Amniotic stem cell (primary cell): Measurements from ENCODE around the gene TMTC1.

Experiments
- DNase-seq: peaks from one replicate; lab custom pipeline; 2025; lab: John Stamatoyannopoulos, UW

The TMTC1 gene

DNA sequence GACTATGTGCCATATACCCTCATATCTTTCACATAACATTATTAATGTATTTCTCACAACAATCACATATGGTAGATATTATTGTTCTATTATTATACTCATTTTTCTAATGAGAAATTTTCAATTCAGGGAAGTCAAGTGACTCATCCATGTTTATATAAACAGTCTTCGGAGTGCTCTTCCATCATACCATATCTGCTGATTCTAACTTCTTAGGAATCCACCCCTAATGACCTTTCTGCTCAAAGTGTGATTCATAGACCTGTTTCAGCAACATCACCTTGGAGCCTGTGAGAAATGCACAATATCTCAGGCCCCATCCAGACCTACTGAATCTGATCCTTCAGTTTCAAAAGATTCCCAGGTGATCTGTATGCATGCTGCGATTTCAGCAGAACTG is 246.4 kb downstream of the TMTC1 start:
- no peak for DNase-seq

DNA sequence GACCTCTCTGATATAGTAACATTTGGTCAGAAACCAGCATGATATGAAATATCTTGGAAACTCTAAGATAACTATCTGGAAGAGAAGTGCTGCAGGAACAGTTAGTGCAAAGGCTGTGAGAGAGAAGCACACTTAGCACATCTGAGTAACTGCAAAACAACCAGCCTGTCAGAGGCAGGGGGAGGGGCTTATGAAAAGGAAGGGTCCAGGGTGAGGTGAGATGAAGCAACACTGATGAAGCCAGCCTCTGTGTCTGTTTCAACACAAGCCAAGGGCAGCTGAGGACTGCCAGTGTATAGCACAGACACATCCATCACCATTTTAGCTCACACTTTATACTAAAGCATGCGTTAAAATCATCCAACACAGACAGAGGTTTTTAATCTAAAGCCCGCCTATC is 248.8 kb downstream of the TMTC1 start:
- DNase-seq, result no peak

DNA sequence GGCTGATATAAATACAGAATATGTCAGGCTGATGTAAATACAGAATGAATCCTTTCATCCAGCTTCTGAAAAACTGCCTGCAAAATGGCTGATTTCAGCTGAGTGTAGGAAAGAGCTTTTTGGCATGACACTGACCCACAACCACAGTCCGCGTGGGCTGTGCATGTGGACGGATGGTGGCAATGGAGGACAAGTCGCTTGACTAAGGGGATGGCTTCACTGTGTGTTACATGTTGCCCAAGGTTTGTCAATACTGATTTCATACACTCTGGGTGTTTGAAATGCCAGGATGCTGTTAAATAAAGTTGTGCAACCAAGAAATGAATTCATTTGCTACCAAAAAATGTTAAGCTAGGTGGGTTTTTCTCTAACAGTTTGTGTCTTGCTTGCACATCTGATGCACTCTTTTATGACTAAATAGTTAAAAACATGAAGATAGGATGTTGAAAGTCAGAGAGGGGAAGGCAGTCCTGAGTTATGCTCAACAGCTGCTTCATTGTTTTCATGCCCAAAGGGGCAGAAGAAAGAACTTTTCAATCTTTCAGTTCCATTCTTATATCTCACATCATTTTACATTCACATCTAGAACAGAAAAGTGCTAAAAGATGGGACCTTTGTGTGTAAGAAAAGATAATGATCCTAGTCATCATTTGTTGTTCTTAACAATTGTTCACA is 249.8 kb downstream of the TMTC1 start:
- no peak for DNase-seq

DNA sequence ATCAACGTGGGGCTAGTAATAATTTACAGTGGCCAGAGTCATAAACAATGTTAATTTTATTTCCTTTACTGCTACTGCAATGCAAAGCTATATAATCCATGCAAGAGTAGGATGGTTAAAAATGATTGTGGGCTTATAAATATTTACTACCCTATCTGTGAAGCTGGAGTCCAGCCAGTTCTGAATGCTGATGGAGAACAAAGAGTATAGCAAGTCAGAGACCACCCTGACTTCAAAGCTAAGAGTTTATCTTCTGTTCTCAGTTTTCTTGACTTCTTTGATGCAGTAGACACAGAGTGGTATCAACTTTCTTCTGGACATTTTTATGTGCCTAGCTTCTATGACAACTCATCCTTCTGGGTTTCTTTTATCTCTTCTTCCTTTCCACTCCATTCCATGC is 252.3 kb downstream of the TMTC1 start:
- no peak for DNase-seq

DNA sequence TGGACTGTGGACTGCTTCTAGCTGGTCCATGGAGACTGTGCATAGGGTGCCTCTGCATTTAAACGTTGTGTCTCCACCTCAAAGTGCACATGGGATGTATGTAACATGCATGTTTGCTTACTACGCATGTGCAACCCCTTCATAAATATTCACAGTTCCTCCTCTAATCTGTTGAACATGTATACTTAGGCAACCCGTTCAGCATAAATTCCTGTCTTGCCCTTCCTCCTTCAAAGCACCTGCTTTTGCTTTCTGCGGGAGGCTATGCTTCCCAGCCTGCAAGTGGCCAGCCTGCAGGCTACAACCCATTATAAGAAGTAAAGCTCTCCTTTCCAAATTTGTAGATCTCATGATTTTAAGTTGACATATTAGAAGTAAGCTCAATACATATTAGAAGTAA is 253.3 kb downstream of the TMTC1 start:
- no peak for DNase-seq

DNA sequence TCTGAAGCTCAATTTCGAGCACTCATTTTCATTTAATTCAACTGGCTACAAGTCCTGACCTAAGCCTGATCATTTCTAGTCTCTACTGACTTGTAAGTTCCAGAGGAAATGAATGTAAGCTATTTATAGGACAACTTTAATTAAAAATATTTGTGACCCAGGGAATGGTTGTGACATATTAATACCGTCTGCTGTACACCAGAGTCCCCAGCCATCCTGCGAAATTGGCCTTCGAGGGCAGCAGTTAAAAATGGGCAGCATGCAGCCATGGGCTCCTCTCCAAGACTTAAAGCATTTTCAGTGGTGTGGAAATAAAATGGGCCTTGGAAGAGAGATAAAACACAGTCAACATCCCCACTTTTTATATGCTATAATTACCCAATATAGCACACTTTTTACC is 255.6 kb downstream of the TMTC1 start:
- no peak for DNase-seq

DNA sequence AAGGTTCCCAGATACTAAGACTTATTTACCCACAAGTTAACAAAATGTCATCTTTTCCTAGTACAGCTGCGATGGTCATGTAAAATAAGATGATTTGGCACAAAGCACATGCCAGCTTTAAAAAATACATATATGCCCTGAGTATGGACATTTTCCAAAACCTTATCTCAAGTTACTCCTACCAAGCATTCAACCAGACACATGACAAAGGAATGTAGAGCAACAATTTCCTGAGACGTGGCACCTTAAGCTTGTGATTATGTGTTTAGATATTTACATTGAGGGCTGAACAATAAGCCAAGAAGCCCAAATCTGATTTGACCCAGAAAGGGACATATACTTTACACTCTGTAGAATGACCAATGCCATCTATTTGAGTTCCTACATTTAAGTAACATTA is 261.8 kb downstream of the TMTC1 start:
- peak; percentile 3 for DNase-seq

DNA sequence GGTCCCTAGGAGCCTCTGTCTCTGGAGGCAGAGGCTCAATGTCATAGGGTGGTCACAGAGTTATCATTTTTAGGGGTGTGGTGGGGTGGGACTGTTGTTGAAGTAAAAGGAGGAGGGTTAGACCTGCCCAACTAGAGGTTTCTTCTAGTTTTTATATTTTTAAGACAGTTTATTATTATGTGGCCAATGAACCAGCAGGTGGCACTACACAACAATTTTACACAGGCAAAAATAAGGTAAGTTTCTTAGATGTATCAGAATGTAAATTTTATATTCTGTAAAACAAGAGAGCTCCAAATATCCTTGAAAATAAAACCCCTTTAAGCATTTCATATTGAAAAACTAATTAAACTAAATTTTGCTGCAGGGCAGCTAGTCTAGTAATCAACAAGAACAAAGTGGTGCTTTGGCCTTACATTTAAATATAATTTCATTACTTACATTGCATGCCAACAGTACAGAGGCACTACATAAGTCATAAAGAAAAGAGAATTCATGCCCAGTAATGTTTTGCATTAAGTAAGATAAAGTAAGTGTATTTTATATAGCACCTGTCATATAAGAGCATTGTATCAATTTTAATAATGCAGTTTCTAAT is 264.1 kb downstream of the TMTC1 start:
- DNase-seq, result peak; percentile 4

DNA sequence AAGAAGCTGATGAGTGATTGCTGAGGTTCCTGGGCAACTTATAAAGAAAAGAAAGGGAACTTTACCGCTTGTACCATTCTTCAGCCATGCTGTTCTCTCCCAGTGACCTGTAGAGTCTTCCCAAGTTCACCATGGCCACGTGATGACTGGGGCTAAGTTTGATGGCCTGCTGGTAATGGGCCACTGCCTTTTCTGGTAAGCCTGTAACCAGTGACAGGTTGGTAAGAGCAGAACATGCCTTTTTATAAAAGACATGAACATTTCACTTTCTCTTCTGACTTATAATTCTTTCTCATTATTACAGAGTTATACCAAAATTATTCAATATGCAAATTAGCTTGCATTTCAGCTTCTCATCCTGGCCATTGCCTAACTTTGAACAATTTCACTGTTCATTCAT is 265.3 kb downstream of the TMTC1 start:
- DNase-seq, result no peak

DNA sequence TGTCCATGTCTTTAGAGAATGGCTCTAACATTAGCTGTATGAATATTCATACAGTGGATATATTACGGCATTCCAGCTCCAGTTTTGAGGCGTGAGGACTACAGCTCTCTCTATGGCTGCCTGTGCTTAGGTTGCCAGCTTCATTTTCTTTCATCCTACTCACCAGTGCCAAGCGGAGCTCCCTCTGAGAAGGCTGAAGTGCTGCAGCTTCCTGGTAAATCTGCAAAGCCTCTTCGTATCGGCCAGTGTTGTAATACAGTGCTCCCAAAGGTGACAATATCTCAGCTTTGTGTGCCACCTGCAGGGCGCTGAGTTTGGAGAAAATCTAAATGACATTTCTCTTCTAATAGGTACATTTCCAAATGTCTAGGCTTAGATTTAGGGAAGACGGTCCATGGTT is 266.5 kb downstream of the TMTC1 start:
- DNase-seq, result no peak

DNA sequence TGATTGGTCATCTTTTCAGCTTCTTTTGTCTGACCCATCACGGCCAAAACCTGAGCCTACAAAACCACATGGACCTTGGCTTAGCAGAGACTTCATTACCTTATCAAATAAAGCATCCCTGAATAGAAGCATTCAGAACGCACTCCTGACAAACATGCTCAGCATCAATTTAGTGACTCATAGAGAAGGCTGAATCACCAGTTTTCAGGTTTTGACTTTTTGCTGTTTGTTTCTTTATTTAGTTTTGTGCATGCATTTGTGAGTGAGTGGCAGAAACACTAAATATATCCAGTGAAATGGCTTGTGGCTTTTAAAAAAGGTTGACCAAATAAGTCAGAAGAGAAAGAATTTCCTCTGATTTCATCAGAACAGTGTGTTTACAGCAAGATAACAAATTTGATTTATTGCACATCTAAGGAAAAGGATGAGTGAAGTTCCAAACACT is 267.3 kb downstream of the TMTC1 start:
- peak; percentile 8 for DNase-seq

DNA sequence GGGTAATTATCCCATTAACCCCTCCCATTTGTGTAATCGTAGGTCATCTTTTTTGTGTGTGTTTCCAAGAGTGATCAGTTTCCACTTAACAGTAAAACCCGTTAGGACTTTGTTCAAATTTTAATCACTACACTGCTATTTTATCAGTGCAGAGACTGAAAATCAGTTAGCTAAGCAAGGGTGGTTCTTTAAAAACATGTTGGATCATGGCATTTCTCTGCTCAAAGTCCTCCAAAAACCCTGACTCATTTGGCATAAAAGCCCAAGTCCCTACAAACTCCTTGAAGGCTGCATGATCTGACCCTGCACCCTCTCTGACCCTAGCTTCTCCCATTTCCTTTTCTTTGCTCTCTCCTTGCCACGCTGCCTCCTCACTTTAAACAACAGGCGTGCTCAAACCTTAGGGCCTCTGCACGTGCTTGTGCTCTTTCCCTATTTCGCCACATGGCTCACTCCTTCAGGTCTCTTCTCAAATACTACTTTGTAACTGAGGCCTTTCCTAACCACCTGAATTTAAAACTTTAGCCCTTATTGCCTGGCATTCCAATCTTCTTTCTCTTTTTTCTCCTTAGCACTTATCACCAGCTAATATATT is 273.1 kb downstream of the TMTC1 start:
- DNase-seq, result no peak

DNA sequence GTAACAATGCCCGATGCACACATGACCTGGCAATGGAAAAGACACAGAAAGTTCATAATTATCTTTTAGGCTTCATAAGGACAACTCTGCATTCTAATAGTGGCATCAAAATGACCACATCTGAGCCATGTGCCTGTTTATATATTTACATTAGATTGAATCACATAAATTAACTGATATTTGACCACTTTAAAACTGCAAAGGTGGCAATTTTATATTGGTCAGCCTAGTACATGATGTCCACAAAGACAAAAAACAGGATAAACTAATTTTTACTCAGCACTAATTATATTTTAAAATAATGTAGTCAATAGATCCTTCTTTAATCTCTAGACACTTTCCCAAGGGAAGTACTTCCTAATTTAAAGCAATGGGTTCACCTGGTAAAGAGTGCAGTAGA is 274.2 kb downstream of the TMTC1 start:
- DNase-seq, result no peak

DNA sequence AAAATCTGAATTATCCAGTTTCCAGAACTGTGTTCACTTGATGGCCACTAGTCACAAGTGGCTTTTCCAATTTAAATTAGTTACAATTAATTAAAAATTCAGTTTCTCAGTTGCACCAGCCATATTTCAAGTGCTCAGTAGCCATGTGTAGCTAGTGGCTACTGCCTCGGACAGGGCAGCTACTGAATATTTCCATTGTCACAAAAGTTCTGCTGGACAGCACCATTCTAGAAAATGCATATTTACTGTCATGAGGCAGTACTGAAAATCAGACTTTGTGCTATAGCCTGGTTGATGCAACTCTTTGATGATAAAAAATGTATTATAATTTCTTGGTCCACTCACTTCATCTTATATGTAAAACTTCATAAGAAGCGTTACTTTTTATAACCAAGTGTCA is 274.8 kb downstream of the TMTC1 start:
- no peak for DNase-seq

DNA sequence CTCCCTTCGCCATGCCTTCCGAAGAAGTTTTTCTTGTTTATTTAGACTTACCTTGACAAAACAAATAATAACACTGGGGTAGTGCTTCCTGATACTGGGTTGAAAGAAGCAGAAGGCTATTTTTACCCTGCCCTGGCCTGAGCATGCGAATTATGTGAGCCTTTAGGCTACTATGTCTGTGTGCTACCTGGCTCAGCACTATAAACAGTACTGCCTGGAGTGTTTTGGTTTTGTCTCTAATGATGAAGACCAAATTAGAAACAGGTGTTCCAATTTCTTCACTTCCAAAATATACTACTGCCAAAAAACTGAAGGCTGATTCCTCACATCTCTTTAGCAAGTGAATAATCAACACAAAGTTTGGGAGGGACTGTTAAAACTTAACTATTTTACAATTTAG is 278.6 kb downstream of the TMTC1 start:
- no peak for DNase-seq

DNA sequence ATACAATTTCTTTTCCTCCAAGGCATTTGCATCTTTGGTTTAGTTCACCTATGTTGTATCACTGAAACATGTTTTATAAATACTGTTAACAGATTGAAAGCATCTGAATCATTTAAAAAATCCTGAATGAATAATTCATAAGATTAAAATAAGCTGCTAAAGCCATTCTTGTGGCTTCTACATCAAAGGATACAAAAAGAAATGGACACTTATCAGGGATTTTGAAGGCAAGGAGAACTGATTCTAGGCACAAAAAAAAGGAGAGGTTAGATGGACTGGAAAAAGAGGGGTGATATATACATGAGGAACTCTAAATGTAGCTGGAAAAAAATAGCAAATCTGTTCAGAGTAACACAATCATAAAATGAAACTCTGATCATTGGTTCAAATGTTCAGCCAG is 280.5 kb downstream of the TMTC1 start:
- no peak for DNase-seq

DNA sequence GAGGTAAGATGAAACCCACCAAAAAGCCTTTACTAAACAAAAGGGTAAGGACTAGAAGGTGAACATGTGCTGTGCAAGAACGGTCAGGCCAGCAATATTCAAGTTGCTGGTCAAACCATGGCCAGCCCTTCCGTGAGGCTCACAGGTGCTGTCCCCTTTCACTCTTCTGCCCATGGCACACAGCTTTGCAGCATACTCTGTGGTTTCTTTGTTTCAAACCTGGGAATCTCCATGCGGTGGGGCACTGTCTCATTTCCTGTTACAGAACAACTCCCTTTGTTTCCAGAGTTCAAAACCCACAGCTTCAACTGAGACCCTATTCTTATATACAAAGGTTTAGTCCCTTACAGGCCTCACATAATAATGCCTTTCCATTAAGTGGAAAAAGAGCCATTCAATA is 284.5 kb downstream of the TMTC1 start:
- no peak for DNase-seq

DNA sequence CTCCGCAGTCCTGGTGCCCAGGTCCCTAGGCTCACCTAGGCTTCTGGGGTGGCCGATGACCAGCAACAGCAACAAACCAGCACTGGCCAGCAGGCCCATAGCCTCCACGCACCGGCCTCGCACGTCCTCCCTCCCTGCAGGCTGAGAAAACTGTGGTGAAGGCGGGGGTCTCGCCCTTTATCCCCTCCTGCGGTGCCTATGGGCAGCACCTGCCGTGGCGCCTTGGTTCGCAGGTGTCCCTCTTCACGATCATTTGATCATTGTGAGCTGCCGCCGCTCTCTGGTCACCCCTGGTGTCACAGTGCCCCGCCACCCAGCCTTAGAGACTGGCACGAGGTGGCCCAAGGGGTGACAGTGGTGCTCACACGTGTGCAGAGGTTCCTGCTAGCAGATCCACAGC is 286.2 kb downstream of the TMTC1 start, which contains the start of gene OVCH1:
Gene OVCH1, minus strand, starts transcription at position 99 of the 400 bp plus-strand sequence. Its CDS starts 0 bp downstream, at position 99.
- DNase-seq, result no peak

DNA sequence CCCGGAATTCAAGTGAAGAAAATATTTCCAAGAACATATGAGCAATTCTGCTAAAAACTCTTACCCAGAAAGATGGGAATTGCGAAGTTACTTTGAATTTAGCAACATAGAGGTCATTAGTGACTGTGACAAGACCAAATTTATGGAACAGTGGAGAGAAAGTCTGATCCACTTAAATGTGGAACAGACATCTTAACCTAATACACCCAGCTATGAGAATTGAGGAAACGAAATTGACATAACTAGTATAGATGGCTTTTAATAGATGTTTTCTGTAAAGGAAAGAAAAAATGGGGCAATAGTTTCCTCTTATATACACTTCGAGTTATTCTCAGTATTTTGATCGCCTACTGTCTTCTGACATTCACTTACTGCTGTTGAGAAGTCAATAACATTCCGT is 290.9 kb downstream of the TMTC1 start:
- no peak for DNase-seq

DNA sequence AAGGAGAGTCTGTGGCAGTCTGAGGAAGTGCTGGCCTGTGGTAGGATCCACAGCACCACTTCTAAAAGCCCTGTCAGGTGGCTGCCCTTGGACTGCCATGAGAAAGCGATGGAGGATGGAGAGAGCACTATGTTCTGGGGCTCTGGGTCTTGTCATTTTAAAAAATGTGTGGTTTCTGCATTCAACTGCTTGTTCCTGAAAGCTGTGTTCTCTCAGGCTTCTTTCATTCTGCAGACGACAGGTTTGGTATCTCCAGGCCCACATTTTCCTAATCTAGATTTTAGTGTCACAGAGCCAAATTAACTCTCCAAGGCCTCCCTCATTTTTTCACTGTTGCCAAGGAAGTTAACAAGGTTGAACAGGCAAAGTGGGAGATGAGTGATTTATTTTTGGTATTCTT is 296.8 kb downstream of the TMTC1 start:
- DNase-seq, result no peak

DNA sequence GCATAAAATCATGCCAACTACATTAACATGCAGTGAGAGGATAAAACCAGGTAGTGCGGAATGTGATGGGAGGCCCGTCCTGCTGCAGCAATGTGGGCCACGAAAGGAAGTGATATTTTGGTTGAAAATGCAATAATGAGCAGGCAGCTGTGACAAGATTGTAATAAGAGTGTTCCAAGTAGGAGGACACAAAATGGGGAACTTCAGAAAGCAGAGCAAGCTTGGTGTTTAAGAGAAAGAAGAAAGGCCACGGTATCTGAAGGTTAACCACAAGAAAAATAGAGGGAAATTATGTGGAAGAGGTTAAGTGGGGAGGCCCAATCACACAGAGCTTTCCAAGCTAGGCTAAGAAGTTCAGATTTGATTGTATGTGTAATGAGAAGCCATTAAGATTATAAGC is 320.5 kb downstream of the TMTC1 start:
- DNase-seq, result no peak

DNA sequence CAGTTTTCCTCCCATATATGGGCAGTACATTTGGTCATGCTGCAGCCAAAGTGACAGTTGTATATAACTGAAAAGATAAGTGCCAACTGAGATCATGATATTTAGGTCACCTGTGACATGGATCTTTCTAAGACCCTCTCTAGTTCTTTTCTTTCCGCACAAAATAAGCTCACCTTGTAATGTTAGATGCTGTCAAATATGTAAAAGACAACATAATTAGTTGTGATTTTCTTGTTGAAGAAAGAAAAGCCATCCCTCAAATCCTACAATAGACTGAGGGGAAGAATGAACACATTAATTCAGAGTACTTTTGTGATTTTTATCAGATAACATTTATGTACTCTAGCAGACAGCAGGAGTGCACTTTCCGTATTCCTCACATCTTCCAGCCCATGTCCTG is 323.7 kb downstream of the TMTC1 start:
- no peak for DNase-seq

DNA sequence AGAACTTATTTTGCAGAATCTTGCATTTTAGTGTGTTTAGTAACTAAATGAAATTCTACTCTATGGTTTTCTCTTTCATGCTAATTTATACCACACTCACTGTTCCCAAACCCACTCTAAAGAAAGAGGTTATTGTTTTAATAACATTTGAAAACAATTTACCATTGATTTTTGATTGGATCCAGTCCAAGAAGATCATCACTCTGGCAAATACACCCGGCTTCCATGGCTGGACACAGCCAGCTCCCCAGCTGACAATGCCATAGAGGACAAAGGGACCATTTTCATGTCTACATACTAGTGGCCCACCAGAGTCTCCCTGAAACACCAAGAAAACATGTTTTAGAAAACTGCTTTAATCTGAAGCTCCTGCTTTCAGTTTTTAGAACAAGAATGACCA is 328.7 kb downstream of the TMTC1 start:
- no peak for DNase-seq

DNA sequence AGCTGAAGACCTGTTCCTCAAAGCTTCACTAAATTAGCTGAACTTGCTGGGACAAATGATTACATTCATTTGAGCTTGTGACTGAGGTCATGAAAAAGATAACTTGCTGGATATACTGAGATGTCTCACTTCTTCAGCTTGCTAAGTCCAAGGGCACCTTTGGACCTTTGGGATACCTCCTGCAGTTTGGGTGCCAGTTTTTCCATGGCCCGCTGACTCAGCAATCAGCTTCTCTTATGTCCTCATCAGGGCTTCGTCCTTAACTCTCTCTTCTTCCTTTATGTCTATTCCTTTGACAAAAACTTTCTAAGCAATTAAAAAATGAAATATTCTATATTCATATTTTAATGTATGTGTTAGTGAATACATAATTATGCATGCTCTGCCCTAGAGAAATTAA is 331.9 kb downstream of the TMTC1 start:
- no peak for DNase-seq
